ENCODE results near the gene GRIN1.

Gene GRIN1

DNA sequence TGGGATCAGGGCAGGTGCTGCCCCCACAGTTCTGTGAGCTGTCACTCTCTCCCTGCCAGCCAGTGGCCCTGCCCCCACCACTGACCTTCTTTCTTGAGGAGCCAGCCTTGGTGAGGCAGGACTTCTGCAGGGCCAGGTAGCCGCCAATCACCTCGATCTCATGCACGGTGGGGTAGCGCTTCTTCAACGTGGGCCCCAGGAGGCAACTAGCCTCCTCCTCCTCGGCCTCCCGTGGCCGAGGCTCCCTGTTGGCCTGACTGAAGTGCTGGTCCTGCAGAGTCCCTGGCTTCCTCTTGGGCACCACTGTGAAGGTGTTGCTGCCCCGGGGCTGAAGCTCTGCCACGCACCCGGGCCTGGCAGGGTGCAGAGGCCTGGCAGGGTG, 59.9 kb downstream of the GRIN1 start (continued):
- TF ChIP-seq, protein P1, sequence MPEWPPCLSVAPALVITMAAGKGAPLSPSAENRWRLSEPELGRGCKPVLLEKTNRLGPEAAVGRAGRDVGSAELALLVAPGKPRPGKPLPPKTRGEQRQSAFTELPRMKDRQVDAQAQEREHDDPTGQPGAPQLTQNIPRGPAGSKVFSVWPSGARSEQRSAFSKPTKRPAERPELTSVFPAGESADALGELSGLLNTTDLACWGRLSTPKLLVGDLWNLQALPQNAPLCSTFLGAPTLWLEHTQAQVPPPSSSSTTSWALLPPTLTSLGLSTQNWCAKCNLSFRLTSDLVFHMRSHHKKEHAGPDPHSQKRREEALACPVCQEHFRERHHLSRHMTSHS (tag by site-specific recombination; IDR thresholded peaks at IDR 0.05) = no peak
- TF ChIP-seq ZNF776 (tag by site-specific recombination; IDR thresholded peaks at IDR 0.05; ENCODE audit: borderline replicate concordance) = no peak
- TF ChIP-seq ZNF335 (tag by site-specific recombination; conservative IDR thresholded peaks at IDR 0.05) = peak; percentile 20; the same call in 1 of the 2 replicates
- 0 out of 2 replicates have a peak, but pooled peaks have one; percentile 15 for TF ChIP-seq ZFP69B (tag by site-specific recombination; IDR thresholded peaks at IDR 0.05)
- no peak for TF ChIP-seq ZNF692 (tag by site-specific recombination; IDR thresholded peaks at IDR 0.05)
- peak; percentile 47; the same call in 1 of the 2 replicates for TF ChIP-seq GLIS2 (tag by site-specific recombination; IDR thresholded peaks at IDR 0.05)
- no peak for TF ChIP-seq ZNF157 (tag by site-specific recombination; IDR thresholded peaks at IDR 0.05)
- no peak for TF ChIP-seq ZNF324 (tag by site-specific recombination; IDR thresholded peaks at IDR 0.05)
- TF ChIP-seq, protein P2, sequence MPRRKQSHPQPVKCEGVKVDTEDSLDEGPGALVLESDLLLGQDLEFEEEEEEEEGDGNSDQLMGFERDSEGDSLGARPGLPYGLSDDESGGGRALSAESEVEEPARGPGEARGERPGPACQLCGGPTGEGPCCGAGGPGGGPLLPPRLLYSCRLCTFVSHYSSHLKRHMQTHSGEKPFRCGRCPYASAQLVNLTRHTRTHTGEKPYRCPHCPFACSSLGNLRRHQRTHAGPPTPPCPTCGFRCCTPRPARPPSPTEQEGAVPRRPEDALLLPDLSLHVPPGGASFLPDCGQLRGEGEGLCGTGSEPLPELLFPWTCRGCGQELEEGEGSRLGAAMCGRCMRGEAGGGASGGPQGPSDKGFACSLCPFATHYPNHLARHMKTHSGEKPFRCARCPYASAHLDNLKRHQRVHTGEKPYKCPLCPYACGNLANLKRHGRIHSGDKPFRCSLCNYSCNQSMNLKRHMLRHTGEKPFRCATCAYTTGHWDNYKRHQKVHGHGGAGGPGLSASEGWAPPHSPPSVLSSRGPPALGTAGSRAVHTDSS (tag by site-specific recombination; IDR thresholded peaks at IDR 0.05) = 0 out of 2 replicates have a peak, but pooled peaks have one; percentile 15
- peak; percentile 96 for TF ChIP-seq GLIS1 (tag by site-specific recombination; IDR thresholded peaks at IDR 0.05)
- TF ChIP-seq TRIM28 (IDR thresholded peaks at IDR 0.05; ENCODE audit: borderline replicate concordance, low read length) = no peak
- TF ChIP-seq PATZ1 (tag by site-specific recombination; IDR thresholded peaks at IDR 0.05) = 0 out of 2 replicates have a peak, but pooled peaks have one; percentile 7
- TF ChIP-seq ZNF654 (tag by site-specific recombination; IDR thresholded peaks at IDR 0.05; ENCODE audit: low read depth) = no peak
- TF ChIP-seq ZFP41 (tag by site-specific recombination; IDR thresholded peaks at IDR 0.05; ENCODE audit: borderline replicate concordance) = no peak
- no peak for TF ChIP-seq KLF9 (tag by site-specific recombination; IDR thresholded peaks at IDR 0.05; ENCODE audit: low read depth)
- TF ChIP-seq SETDB1 (IDR thresholded peaks at IDR 0.05; ENCODE audit: insufficient read length, low read length) = no peak
- no peak for TF ChIP-seq ZNF837 (tag by site-specific recombination; IDR thresholded peaks at IDR 0.05)
- no peak for TF ChIP-seq ZNF621 (tag by site-specific recombination; IDR thresholded peaks at IDR 0.05)
- TF ChIP-seq ZIC2 (tag by site-specific recombination; IDR thresholded peaks at IDR 0.05) = peak; percentile 99
- no peak for TF ChIP-seq ZNF2 (tag by site-specific recombination; IDR thresholded peaks at IDR 0.05)
- TF ChIP-seq ZNF121 (tag by site-specific recombination; IDR thresholded peaks at IDR 0.05) = no peak
- no peak for TF ChIP-seq ZNF398 (tag by site-specific recombination; IDR thresholded peaks at IDR 0.05)

Measured in HEK293 (cell line).